Stimulated activated CD8-positive, alpha-beta memory T cell treated with anti-CD3 and anti-CD28 coated beads, Interleukin-7, amount 100 ng/mL, for 4 hours (primary cell): Measurements from ENCODE around the gene LYRM9.
"Not testable (repeated sequence)": the region's sequence is repeated elsewhere in the genome, so short reads cannot be mapped to it uniquely, and the experiment has no call there.

Experiments
- DNase-seq, 2 donors: peaks; one replicate each; pipeline ENCODE4 v3.0.0-alpha.2; 2020; ENCODE audit warnings: low read depth in 2 of 2

The LYRM9 gene

DNA sequence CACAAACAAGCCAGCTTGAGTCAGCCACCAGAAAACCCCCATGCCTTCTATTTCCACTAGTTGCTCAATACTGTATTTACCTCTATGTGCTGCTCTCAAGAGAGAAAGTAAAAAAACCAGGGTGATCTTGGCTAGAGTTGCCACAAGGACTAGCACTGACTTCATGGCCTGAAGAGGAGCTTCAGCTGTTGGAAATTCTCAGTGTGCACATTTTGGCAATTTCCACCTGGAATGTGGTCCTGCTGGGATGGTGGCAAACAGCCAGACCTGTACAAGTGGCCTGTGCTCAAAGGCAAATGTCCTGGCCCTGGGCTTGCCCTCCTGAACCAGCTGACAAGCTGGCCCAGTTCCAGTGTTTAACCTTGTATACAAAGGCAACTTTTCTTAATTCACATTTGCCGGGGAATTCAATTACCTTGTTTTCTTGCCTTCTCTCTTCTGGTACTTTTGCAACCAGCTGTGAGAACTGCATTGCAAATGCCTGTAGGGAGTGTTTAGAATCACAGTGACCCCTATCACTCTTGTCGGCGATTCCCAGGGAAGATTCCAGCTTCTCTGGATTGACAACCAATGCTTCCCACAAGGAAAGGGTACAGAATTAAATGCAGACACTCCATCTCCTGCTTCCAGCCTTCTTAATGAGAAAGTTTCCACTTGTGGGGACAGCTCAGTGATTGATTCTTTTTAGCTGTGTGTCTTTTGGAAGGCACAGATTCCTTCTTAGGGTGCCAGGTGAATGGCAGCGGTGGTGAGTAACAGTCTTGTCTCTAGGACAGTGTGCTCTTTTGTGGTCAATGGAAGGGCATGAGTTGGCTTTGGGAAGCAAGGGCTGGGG lies 53.4 kb downstream of the LYRM9 start:
- not testable (repeated sequence) for DNase-seq

DNA sequence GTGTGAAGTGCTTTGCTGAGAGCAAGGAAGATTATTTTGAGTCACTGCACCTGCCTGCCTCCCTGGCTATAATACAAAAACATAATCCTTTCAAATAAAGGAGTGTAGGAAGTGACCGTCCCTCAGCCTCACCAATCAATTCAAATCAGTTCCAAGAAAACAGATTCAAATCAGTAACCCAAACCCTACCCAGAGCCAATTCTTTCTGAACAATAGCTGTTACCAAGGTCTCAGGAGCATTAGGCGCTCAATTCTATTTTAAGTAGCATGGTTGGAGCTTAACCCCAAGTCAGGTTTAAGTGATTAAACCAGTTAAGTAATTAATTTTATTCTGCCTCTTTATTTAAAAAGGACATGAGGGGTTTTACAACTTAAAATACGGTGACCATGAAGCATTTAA lies 54.6 kb downstream of the LYRM9 start:
- not testable (repeated sequence) for DNase-seq

DNA sequence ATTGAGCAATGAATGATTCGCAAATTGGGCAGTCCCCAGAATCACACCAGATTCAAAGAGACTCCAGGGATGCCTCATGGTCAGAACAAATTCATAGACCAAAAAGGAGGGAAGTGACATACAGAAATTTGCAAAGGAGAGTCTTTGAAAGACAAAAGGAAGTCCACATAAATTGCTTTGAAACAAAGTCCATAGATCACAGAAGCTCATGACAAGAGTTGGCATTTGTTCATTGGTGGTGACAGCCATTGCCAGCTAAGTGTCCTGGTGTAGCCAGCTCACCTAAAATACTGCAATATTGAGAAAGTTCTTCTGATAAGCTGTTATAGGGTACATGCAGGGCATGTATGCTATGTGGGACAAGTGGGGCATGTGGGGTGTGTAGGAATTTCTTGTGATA lies 55.4 kb downstream of the LYRM9 start:
- DNase-seq, result not testable (repeated sequence)

DNA sequence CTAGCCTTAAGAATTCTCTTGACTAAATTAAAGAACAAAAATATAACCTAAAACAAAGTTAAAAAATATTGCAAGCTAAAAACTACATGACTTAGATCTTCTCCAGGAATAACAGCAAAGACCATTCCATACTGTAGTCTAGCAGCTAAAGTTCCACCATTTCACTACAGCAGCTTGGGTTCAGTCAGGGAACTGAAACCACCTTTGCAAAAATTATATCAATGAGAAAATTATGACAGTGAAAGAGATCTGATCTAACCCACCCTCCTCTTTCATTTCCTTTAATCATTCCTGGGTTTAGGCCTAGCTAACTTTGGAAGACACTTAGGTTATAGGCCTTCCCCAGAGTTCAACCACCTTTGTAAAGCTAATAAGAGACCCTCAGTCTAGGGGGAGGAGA lies 56.5 kb downstream of the LYRM9 start:
- no peak for DNase-seq

DNA sequence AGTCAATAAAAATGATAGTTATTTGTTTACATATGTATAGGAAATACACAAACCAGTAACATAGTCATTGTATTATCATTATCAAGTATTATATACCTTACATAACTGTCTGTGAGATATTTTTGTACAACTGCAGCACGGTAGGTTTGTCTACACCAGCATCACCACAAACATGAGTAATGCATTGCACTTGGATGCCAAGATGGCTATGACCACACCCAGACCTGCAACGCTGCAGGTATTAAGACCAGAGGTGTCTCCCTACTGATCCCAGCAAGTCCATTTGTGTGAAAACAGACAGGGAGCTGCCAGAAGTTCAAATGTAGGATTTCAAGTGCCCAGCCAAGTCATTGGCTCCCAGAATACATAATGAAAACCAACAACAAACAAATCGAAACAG lies 58.6 kb downstream of the LYRM9 start:
- no peak for DNase-seq

DNA sequence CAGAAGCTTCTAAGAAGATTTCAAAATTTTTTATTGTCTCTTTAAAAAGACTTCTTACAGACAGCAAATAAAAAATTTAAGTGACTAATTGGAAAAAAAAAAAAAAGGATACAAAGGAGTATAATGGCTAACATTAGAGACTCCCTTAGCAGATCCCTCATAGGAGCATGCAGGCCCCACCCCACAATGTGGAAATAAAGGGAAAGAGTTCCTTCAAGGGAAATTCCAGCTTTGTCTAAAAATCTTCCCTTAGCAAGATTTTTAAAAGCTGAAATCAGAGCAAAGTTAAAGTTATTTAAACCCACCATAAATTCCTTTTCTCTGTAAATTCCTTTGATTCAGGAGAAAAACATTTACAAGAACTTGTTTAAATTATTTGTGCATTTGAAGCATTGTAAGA lies 60.3 kb downstream of the LYRM9 start:
- DNase-seq, result no peak

DNA sequence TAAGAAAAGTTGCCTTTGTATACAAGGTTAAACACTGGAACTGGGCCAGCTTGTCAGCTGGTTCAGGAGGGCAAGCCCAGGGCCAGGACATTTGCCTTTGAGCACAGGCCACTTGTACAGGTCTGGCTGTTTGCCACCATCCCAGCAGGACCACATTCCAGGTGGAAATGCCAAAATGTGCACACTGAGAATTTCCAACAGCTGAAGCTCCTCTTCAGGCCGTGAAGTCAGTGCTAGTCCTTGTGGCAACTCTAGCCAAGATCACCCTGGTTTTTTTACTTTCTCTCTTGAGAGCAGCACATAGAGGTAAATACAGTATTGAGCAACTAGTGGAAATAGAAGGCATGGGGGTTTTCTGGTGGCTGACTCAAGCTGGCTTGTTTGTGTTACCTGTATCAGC lies 63.3 kb downstream of the LYRM9 start:
- DNase-seq, result not testable (repeated sequence)

DNA sequence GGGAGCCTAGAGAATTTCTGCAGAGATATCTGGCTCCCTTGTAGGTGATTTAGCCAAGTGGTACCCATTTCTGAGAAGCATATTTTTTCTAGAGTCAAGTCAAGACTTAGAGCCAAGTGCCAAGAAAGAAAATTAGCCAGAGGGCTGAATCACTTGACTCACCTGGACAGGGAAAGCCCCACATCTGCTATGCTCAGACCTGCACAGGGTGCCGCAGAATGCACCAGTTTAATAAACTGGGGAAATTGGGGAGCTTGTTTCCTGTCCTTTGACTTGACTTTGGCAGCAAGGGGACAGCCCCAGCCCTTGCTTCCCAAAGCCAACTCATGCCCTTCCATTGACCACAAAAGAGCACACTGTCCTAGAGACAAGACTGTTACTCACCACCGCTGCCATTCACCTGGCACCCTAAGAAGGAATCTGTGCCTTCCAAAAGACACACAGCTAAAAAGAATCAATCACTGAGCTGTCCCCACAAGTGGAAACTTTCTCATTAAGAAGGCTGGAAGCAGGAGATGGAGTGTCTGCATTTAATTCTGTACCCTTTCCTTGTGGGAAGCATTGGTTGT lies 63.9 kb downstream of the LYRM9 start:
- DNase-seq, result not testable (repeated sequence)
